Caco-2 (cell line): Measurements from ENCODE around the gene NPIPA5. TPM values are rescaled to one million over a fixed set of nuclear protein-coding genes. Genes with fewer than 3 reads are reported as not detected.
"Not testable (repeated sequence)": the region's sequence is repeated elsewhere in the genome, so short reads cannot be mapped to it uniquely, and the experiment has no call there.

Experiments used
- BruUV-seq: library from RNA; stranded (reverse); fragments of 400-500 nt; replicated peaks from 2 replicates; lab custom pipeline; 2021; lab: Mats Ljungman, UMichigan
- CTCF ChIA-PET: fragments of 300-600 bp; sonication (Branson Sonifier 250); formaldehyde crosslinking; loops from one replicate; lab custom pipeline; 2022; ENCODE audit warnings: antibody characterized with exemption; lab: Charles Lee
- POLR2A ChIA-PET: fragments of 300-600 bp; sonication (Branson Sonifier 250); formaldehyde crosslinking; loops from one replicate; lab custom pipeline; 2022; ENCODE audit warnings: antibody characterized with exemption; lab: Charles Lee
- DNase-seq, 2 experiments: peaks; one replicate each; pipeline versions ENCODE4 v3.0.0 to v3.0.0-alpha.2; 2020 to 2022
- H3K27me3 ChIP-seq: replicated peaks from 2 replicates; pipeline ENCODE4 v1.6.0; 2011; ENCODE audit warnings: low read length; ENCODE audit not compliant: control insufficient read depth, insufficient read depth
- H3K36me3 ChIP-seq: 2 replicates; pipeline ENCODE4 v1.5.1; 2011; ENCODE audit warnings: low read length; ENCODE audit not compliant: control insufficient read depth, insufficient read depth
- H3K4me1 ChIP-seq: fragments of 250-450 bp; sonication (Bioruptor Pico); 2 replicates; pipeline ENCODE4 v1.5.1; 2020; ENCODE audit warnings: mild to moderate bottlenecking
- H3K4me3 ChIP-seq: 2 replicates; pipeline ENCODE4 v1.5.1; 2011; ENCODE audit warnings: low read depth, mild to moderate bottlenecking, control low read depth, low read length
- H3K9me3 ChIP-seq: fragments of 250-450 bp; sonication (Bioruptor Pico); 2 replicates; pipeline ENCODE4 v1.5.1; 2020; ENCODE audit warnings: mild to moderate bottlenecking, moderate library complexity
- H3K27ac Mint-ChIP-seq: one replicate; pipeline ENCODE4 v1.8.0; 2022; ENCODE audit warnings: mixed read lengths; ENCODE audit not compliant: unreplicated experiment
- H3K27me3 Mint-ChIP-seq: one replicate; pipeline ENCODE4 v1.8.0; 2022; ENCODE audit warnings: mixed read lengths; ENCODE audit not compliant: insufficient read depth, unreplicated experiment
- H3K36me3 Mint-ChIP-seq: one replicate; pipeline ENCODE4 v1.8.0; 2022; ENCODE audit warnings: mild to moderate bottlenecking, mixed read lengths; ENCODE audit not compliant: insufficient read depth, unreplicated experiment
- H3K4me1 Mint-ChIP-seq: one replicate; pipeline ENCODE4 v1.8.0; 2022; ENCODE audit warnings: low read depth, mixed read lengths; ENCODE audit not compliant: unreplicated experiment
- H3K4me3 Mint-ChIP-seq: one replicate; pipeline ENCODE4 v1.8.0; 2022; ENCODE audit warnings: mild to moderate bottlenecking, moderate library complexity, mixed read lengths; ENCODE audit not compliant: unreplicated experiment
- H3K9me3 Mint-ChIP-seq: one replicate; pipeline ENCODE4 v1.8.0; 2022; ENCODE audit warnings: mixed read lengths; ENCODE audit not compliant: unreplicated experiment
- intact Hi-C: fragments of 100-400 bp; cut with micrococcal nuclease; formaldehyde crosslinking; loops from one replicate; pipeline ENCODE4 v1.10.0; 2022; ENCODE audit not compliant: unreplicated experiment
- total RNA-seq: library from RNA; stranded (reverse); gene quantifications from 2 replicates; pipeline ENCODE4 v1.2.3, GENCODE V29; 2022

Gene NPIPA5
- total RNA-seq, 1 experiment from 2014 or later: 8.3 TPM

GRCh38 chr16:15314562-15314961 is 63.5 kb downstream of the NPIPA5 start:
- H3K4me3 ChIP-seq, POLR2A ChIA-PET, BruUV-seq, H3K9me3 ChIP-seq, H3K4me1 ChIP-seq, H3K4me1 Mint-ChIP-seq, H3K36me3 Mint-ChIP-seq, DNase-seq, H3K4me3 Mint-ChIP-seq, H3K36me3 ChIP-seq, H3K27me3 ChIP-seq, H3K27me3 Mint-ChIP-seq, H3K27ac Mint-ChIP-seq, intact Hi-C loops, CTCF ChIA-PET, H3K9me3 Mint-ChIP-seq: not testable (repeated sequence)

Other genes with a start within 250 kb of the NPIPA5 start
- 3.7 and 4.6 TPM in 2 replicates for gene MPV17L, start 17.5 kb upstream of the NPIPA5 start, total RNA-seq
- gene BMERB1, start 56.3 kb upstream of the NPIPA5 start, total RNA-seq: not detected in 2 replicates